GM23248 (cell line): ENCODE data around the gene STXBP6.

Experiments used
- EZH2 ChIP-seq: fragments of 200-600 bp; sonication (generic); IDR thresholded peaks from 2 replicates; pipeline ENCODE4 v1.6.1; 2018; ENCODE audit warnings: antibody characterized with exemption, mild to moderate bottlenecking; ENCODE audit not compliant: insufficient read depth, poor library complexity, severe bottlenecking
- EZH2phosphoT487 ChIP-seq: fragments of 200-600 bp; sonication (generic); IDR thresholded peaks from 2 replicates; pipeline ENCODE4 v1.6.1; 2018; ENCODE audit warnings: antibody characterized with exemption, moderate library complexity, mild to moderate bottlenecking, low read depth; ENCODE audit not compliant: insufficient read depth

GRCh38 chr14:25049093-25049567 lies 817 bp downstream of the STXBP6 start:
- TF ChIP-seq EZH2phosphoT487 (no peak), EZH2 (no peak)
